ENCODE results near the gene KIAA0319L.

DNA sequence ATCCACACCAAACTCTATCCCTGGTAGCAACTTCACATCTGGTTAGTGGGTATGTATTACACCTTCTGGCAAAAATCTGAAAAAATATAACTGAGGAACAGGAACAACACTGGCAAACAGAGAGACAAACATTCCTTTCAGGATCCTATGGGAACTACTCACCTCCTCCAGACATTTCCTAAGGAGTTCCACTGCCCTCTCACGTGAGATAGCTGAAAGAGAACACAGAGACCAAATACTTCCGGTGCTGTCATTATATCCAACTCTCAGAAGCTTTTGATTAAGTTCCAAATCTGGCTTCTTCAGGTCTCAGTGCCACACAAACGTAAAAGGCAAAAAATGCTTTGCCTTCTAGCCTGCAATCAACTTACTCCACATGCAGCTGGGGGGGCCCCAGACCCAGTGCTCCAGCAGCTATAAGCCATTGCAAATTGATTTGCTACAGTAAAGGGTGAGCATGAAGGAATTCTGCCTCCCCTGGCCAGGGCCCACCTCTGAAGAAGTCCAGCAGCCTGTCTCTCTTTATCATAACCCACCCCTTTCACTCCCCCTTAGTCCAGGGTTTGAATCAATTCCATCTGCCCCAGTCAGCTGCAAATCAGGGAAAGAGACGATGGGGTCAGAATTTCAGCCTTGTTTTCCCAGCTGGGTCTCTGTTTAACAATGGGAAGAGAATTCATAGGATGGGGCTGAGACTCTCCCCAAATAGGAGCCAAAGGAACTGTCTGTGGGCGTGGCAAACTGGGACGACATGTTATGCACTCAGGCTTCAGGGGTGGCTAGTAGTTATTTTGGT is 48.1 kb upstream of the KIAA0319L start:
- TF ChIP-seq EZH2 (IDR thresholded peaks at IDR 0.05) (no peak), POLR2AphosphoS5 (IDR thresholded peaks at IDR 0.05; ENCODE audit: borderline replicate concordance, low read depth, low read length) (no peak)
